ENCODE results near the gene PRRT1. TPM values are rescaled to one million over a fixed set of nuclear protein-coding genes. Genes with fewer than 3 reads are reported as not detected.
A peak's percentile ranks its signal among the peaks of the same experiment; 100 is the strongest.

The PRRT1 gene
- total RNA-seq, 1 donor from 2014 or later, result 2.7 TPM

DNA sequence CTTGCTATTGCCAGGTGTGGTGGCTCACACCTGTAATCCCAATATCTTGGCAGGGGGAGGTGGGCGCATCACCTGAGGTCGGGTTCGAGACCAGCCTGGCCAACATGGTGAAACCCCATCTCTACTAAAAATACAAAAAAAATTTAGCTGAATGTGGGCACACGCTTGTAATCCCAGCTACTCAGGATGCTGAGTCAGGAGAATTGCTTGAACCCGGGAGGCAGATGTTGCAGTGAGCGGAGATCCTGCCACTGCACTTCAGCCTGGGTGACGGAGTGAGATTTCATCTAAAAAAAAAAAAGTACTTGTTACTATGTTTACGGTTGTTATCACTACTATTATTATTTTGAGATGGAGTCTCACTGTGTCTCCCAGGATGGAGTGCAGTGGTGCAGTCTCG, 5.2 kb upstream of the PRRT1 start:
- no peak for DNase-seq (ENCODE audit: extremely low spot score, unreplicated experiment)
- Mint-ChIP-seq H3K4me3 (no peak overlapping the region), H3K4me1 (ENCODE audit: unreplicated experiment) (peaks cover 30% of the 10 kb centered on the region), H3K27ac (no peak overlapping the region), H3K36me3 (peaks cover 22% of the 10 kb centered on the region), H3K9me3 (no peaks in the 10 kb centered on the region), H3K27me3 (peaks cover 3% of the 10 kb centered on the region)
- TF ChIP-seq, protein P1, sequence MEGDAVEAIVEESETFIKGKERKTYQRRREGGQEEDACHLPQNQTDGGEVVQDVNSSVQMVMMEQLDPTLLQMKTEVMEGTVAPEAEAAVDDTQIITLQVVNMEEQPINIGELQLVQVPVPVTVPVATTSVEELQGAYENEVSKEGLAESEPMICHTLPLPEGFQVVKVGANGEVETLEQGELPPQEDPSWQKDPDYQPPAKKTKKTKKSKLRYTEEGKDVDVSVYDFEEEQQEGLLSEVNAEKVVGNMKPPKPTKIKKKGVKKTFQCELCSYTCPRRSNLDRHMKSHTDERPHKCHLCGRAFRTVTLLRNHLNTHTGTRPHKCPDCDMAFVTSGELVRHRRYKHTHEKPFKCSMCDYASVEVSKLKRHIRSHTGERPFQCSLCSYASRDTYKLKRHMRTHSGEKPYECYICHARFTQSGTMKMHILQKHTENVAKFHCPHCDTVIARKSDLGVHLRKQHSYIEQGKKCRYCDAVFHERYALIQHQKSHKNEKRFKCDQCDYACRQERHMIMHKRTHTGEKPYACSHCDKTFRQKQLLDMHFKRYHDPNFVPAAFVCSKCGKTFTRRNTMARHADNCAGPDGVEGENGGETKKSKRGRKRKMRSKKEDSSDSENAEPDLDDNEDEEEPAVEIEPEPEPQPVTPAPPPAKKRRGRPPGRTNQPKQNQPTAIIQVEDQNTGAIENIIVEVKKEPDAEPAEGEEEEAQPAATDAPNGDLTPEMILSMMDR (conservative IDR thresholded peaks at IDR 0.05), result no peak

DNA sequence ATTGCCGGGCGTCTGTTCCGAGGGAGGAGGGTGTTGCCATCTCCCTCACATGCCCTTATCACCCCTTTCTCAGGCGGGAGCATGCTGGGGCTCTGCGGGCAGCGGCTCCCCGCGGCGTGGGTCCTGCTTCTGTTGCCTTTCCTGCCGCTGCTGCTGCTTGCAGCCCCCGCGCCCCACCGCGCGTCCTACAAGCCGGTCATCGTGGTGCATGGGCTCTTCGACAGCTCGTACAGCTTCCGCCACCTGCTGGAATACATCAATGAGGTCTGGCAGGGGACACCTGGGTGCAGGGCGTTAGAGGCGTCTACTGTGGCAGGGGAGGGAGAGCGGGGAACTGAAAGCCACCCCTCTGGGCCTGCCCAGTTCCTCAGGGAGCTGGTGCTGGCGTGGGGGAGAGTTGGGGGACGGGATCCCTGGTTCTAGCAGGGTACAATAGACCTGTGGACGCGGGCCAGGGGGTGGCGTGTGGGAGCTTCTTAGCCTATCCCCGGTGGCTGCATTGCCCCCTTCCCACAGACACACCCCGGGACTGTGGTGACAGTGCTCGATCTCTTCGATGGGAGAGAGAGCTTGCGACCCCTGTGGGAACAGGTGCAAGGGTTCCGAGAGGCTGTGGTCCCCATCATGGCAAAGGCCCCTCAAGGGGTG, 2.9 kb upstream of the PRRT1 start:
- TF ChIP-seq, protein P1 (conservative IDR thresholded peaks at IDR 0.05), result peak; percentile 65
- peaks cover 17% of the 10 kb centered on the region for H3K27me3 Mint-ChIP-seq
- peaks cover 40% of the 10 kb centered on the region for H3K4me1 Mint-ChIP-seq (ENCODE audit: unreplicated experiment)
- peak overlapping the region; percentile 97 for H3K27ac Mint-ChIP-seq
- H3K9me3 Mint-ChIP-seq, result no peaks in the 10 kb centered on the region
- H3K36me3 Mint-ChIP-seq, result peaks cover 22% of the 10 kb centered on the region
- H3K4me3 Mint-ChIP-seq, result peak overlapping the region; percentile 100
- peak; percentile 77 for DNase-seq (ENCODE audit: extremely low spot score, unreplicated experiment)

DNA sequence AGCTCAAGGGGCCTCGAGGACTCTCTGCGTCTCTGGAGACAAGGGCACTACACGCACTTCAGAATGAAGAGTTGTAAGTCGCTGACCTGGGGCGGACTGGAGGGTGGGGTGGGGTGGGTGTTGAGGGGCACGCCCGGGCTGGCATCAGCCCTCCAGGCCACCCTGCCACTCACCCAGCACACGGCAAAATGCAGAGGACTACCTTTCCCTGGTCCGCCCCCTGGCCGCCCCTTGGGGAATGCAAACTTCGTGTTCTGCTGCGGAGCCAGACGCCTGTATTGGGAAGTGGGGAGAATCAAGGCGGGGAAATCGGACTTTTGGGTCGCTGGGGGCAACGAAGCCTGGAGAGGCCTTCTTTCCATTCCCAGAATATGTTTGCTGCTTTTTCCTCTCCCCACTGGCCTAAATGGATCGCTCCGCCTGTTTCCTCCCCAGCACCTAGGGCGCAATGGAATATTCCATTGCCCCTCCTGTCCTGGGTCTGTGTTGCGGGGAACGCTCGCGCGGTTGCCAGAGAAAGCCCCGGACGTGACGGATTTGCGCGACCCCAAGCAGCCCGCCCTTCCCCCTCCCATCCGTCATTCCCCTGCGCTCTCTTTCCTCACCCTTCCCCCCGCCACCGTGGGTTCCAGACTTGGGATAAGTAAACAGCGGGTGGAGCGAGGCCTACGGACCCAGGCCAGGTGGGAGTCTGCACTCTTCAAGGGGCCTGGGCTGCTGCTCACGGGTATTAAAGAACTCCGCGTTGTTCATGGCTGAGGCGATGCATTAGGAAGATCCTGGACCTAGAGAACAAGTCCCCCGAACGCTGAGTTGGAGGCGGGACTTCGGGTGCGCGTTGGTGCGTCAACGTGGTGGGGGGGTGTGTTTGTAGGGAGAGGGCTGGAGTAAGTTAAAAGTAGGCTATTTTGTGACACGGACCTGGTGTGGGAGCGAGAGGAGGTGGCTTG, 2.1 kb upstream of the PRRT1 start, which contains the start of gene PPT2:
TSS of gene PPT2 (plus strand) at position 578 of the 950 bp plus-strand sequence. CDS start 454 bp downstream, outside the sequence.
- Mint-ChIP-seq H3K9me3 (no peaks in the 10 kb centered on the region), H3K27ac (peak within 1 kb of the TSS; percentile 97), H3K4me3 (peak within 1 kb of the TSS; percentile 100), H3K27me3 (peaks cover 17% of the 10 kb centered on the region), H3K36me3 (peaks cover 22% of the 10 kb centered on the region), H3K4me1 (ENCODE audit: unreplicated experiment) (peaks cover 40% of the 10 kb centered on the region)
- TF ChIP-seq, protein P1 (conservative IDR thresholded peaks at IDR 0.05), result peak; percentile 48
- peak; percentile 86 for DNase-seq (ENCODE audit: extremely low spot score, unreplicated experiment)

DNA sequence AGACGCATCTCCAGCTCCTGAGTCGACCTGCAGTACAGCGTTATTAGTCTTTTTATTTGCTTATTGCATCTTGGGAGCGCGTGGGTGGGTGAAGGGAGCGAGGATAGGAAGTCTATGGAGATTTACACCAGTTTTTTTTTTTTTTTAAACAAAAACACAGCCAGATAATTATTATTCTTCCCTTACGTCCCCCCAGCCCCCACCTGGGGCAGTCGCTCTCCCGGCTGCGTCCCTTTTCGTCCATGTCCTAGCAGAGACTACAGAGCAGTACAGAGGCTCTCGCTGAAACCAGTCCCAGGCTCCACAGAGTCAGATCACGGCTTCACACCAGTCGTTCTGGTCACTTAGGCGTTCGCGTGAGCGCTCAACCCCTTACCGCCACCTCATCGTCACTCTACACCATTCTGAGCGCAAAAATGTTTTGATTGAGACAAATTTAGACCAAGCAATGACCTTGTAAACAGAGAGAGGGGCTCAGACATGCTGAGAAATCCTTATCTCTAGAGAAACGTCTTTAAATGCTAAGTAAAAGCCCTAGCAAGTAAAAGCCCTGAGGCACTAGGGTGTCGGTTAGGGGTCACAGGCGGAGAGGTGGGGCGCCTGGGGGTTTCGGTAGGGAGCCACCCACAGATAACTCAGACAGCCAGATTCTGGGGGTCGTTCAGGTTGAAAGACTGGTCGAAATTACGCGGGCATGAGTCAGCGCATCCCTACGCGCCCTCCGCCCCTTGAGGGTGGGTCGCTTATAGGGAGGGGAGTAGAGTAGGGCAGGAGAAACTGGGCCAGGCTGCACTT, 1.2 kb upstream of the PRRT1 start:
- peak overlapping the region; percentile 97 for H3K27ac Mint-ChIP-seq
- H3K27me3 Mint-ChIP-seq, result peaks cover 17% of the 10 kb centered on the region
- TF ChIP-seq, protein P1 (conservative IDR thresholded peaks at IDR 0.05), result no peak
- H3K36me3 Mint-ChIP-seq, result peaks cover 14% of the 10 kb centered on the region
- no peaks in the 10 kb centered on the region for H3K9me3 Mint-ChIP-seq
- H3K4me3 Mint-ChIP-seq, result peak overlapping the region; percentile 100
- H3K4me1 Mint-ChIP-seq (ENCODE audit: unreplicated experiment), result peaks cover 40% of the 10 kb centered on the region
- DNase-seq (ENCODE audit: extremely low spot score, unreplicated experiment), result no peak

DNA sequence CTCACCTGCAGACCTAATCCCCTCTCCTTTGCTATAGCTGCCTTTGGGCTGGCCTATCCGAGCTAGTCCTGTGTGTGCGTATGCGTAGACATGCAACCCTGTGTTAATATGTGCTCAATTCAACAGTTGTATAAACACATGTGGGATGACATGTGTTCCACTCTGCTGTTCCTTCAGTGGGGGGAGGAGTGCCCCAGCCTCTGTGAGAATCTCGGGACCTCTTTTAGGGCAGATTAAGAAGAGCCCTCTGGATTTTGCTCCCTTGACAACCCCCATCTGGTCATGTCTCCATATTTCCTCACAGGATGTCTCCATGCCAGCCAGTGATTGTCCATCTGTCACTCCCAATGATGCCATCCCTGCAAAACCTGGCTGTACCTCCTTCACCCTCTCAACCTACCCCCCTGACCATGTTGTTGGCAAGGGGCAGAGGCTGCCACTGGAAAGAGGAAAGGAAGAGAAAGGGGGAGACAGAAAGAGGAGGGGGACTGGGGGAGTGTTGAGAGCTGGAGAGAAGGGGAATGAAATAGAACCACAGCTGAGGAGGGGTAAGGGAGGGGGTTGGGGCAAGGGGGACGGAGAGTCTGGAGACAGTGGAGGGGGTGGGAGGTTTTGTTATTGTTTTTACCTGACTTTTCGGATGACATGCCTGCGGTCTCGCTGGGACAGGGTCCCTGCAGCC, 417 bp downstream of the PRRT1 start:
- peak overlapping the region; percentile 36 for H3K4me3 Mint-ChIP-seq
- H3K4me1 Mint-ChIP-seq (ENCODE audit: unreplicated experiment), result peaks cover 45% of the 10 kb centered on the region
- no peaks in the 10 kb centered on the region for H3K9me3 Mint-ChIP-seq
- peak overlapping the region; percentile 24 for H3K27ac Mint-ChIP-seq
- H3K36me3 Mint-ChIP-seq, result peaks cover 6% of the 10 kb centered on the region
- DNase-seq (ENCODE audit: extremely low spot score, unreplicated experiment), result no peak
- H3K27me3 Mint-ChIP-seq, result peaks cover 21% of the 10 kb centered on the region
- TF ChIP-seq, protein P1 (conservative IDR thresholded peaks at IDR 0.05), result no peak
